Measurements from ENCODE around the gene HS6ST3. TPM values are rescaled to one million over a fixed set of nuclear protein-coding genes. Genes with fewer than 3 reads are reported as not detected.

The HS6ST3 gene
- total RNA-seq, 1 donor from 2014 or later, result 3.0 TPM

- intact Hi-C loops (cut with DNase I), result no loop called here
- no peak overlapping the region for H3K27ac ChIP-seq
These were observed 754.7 kb downstream of the HS6ST3 start for GRCh38 chr13:96844616-96845015.

GRCh38 chr13:96848286-96848685 is 758.4 kb downstream of the HS6ST3 start:
- H3K27me3 ChIP-seq, result no peaks in the 10 kb centered on the region
- H3K9me3 ChIP-seq, result no peaks in the 10 kb centered on the region
- no peak overlapping the region for H3K27ac ChIP-seq
- H3K36me3 ChIP-seq, result no peaks in the 10 kb centered on the region
- intact Hi-C loops (cut with DNase I), result no loop called here
- TF ChIP-seq CTCF (IDR thresholded peaks at IDR 0.05), result no peak
- no peaks in the 10 kb centered on the region for H3K4me1 ChIP-seq
- H3K4me3 ChIP-seq, result no peak overlapping the region
- DNase-seq (ENCODE audit: low spot score in 2 of 2), result no peak

More at GRCh38 chr13:96844616-96845015, 754.7 kb downstream of the HS6ST3 start:
- no peaks in the 10 kb centered on the region for H3K9me3 ChIP-seq
- H3K4me1 ChIP-seq, result no peaks in the 10 kb centered on the region
- no peaks in the 10 kb centered on the region for H3K27me3 ChIP-seq
- no peak overlapping the region for H3K4me3 ChIP-seq
- TF ChIP-seq CTCF (IDR thresholded peaks at IDR 0.05), result no peak
- no peaks in the 10 kb centered on the region for H3K36me3 ChIP-seq
- DNase-seq (ENCODE audit: low spot score in 2 of 2), result no peak

DNA sequence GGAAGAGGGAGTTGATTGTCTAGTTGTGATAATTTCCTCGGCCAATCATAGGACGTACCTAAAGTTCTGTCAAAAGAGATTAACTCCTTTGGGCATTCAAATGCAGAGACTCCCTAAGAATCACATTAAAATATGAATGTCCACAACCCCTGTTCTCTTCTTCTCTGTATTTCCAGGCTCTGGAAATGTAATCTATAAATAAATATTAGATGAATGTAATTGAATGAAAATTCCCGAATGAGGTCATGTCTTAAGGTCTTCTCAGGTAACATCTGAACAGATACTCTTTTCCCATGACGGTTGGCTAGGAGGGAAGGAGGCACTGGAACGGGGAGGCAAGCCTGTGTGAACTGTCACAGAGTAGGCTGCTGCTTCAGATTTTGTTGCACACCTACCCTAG is 759.2 kb downstream of the HS6ST3 start:
- no peaks in the 10 kb centered on the region for H3K4me1 ChIP-seq
- TF ChIP-seq CTCF (IDR thresholded peaks at IDR 0.05), result no peak
- H3K27me3 ChIP-seq, result no peaks in the 10 kb centered on the region
- H3K9me3 ChIP-seq, result no peaks in the 10 kb centered on the region
- no peaks in the 10 kb centered on the region for H3K36me3 ChIP-seq
- H3K27ac ChIP-seq, result no peak overlapping the region
- DNase-seq (ENCODE audit: low spot score in 2 of 2), result no peak
- intact Hi-C loops (cut with DNase I), result no loop called here
- H3K4me3 ChIP-seq, result no peak overlapping the region

DNA sequence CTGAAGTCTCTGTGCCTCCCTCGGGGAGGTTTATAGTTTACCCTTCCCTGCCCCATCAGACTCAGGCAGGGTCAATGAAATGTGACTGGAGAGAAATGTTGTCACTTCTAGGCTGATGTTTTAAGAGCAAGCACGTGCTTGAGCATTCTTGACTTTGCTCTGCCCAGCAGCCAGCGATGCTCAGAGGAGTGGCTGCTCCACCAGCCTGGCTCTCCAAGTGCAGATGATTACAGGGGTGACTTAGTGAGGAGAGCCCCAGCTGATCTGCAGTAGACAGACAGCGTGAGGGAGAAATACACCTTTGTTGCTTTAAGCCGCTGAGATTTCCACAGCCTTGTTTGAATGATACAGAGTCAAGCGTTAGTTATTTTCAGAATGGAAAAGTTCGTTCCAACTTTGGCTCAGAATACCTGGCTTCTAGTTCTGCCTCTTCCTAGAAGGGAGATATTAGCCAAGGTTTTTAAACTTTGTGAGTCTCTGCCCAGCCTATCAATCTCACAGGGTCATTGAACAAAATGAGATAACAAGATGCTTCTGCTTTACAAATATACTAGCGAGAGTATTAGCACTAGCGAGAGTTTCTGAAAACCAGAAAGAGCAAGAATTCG is 760.7 kb downstream of the HS6ST3 start:
- intact Hi-C loops (cut with DNase I), result no loop called here
- H3K4me1 ChIP-seq, result no peaks in the 10 kb centered on the region
- no peaks in the 10 kb centered on the region for H3K9me3 ChIP-seq
- no peak overlapping the region for H3K27ac ChIP-seq
- no peak for TF ChIP-seq CTCF (IDR thresholded peaks at IDR 0.05)
- H3K27me3 ChIP-seq, result no peaks in the 10 kb centered on the region
- H3K4me3 ChIP-seq, result no peak overlapping the region
- no peaks in the 10 kb centered on the region for H3K36me3 ChIP-seq
- DNase-seq (ENCODE audit: low spot score in 2 of 2), result no peak

DNA sequence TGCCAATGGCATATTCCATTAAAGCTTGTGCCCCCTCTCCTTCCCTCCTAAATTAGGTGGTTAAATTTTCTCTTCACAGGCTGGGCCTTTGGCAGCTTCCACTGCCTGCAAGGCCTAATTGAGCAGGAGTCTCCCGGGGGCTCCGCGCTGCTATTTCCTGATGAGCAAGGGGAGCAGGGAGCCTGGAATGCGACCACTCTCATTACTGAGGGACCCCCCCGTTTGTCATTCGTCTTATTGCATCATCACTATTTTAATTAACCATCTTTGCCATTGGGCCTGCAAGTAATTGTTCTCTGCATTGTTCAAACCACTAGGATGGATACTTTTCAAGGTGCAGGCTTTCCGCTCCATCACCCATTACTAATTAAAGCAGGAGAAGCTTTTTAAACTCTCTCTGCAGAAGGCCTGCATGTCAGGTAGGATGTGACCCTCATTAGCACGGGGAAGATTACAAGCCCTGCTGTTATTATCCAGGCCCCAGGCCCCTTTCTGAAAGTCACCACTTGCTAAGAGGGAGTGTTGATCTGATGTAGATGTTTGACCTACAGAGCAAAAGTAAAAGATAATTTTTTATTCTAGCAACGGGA is 762.0 kb downstream of the HS6ST3 start:
- Histone ChIP-seq H3K36me3 (no peaks in the 10 kb centered on the region), H3K27ac (no peak overlapping the region), H3K4me1 (no peaks in the 10 kb centered on the region), H3K27me3 (no peaks in the 10 kb centered on the region), H3K9me3 (no peaks in the 10 kb centered on the region), H3K4me3 (no peak overlapping the region)
- intact Hi-C loops (cut with DNase I), result no loop called here
- DNase-seq (ENCODE audit: low spot score in 2 of 2), result no peak
- no peak for TF ChIP-seq CTCF (IDR thresholded peaks at IDR 0.05)
